A549 (cell line): ENCODE results near the gene ADGRE1. TPM values are rescaled to one million over a fixed set of nuclear protein-coding genes. Genes with fewer than 3 reads are reported as not detected.
"Not testable (repeated sequence)": the region's sequence is repeated elsewhere in the genome, so short reads cannot be mapped to it uniquely, and the experiment has no call there.

Source experiments
- ATAC-seq, 2 experiments: fragments of 200-7000 bp in 1 of 2; fragments of >200 bp in 1 of 2; cut with Nextera tagmentation in 1 of 2; cut with Tn5 transposase in 1 of 2; 3 replicates each; pipeline versions ENCODE4 v1.8.0 to v1.9.1; 2018 to 2020; ENCODE audit warnings: mild to moderate bottlenecking in 1 of 2, moderate library complexity in 1 of 2
- CTCF ChIA-PET: fragments of 300-600 bp; sonication (Branson Sonifier 250); formaldehyde crosslinking; extraction: SDS; loops from one replicate; lab custom pipeline; 2021; ENCODE audit warnings: antibody characterized with exemption, inconsistent platforms; lab: Yijun Ruan, JAX
- POLR2A ChIA-PET: fragments of 350-600 bp; formaldehyde crosslinking; extraction: SDS; loops from one replicate; lab custom pipeline; 2021; ENCODE audit warnings: antibody characterized with exemption, inconsistent platforms; lab: Yijun Ruan, JAX
- DNase-seq, 2 experiments: peaks; one replicate each; pipeline versions ENCODE4 v3.0.0 to v3.0.0-alpha.2; 2011 to 2016; ENCODE audit warnings: low read depth in 1 of 2, low spot score in 1 of 2
- FAIRE-seq: peaks from 2 replicates; lab custom pipeline; 2011; peaks lifted over from hg19 to GRCh38; lab: Jason Lieb, UNC
- H3K27ac ChIP-seq, 2 experiments: fragments of >200 bp; sonication (Bioruptor Twin); formaldehyde crosslinking; 3 replicates each; pipeline ENCODE4 v1.5.1; 2016 to 2017
- H3K4me1 ChIP-seq: fragments of >200 bp; sonication (Bioruptor Twin); formaldehyde crosslinking; 3 replicates; pipeline ENCODE4 v1.6.1; 2016
- H3K4me2 ChIP-seq: fragments of >200 bp; sonication (Bioruptor Twin); formaldehyde crosslinking; 3 replicates; pipeline ENCODE4 v1.6.1; 2016
- H3K4me3 ChIP-seq: fragments of >200 bp; sonication (Bioruptor Twin); formaldehyde crosslinking; 3 replicates; pipeline ENCODE4 v1.5.1; 2016
- H3K9me3 ChIP-seq: fragments of >200 bp; sonication (Bioruptor Twin); formaldehyde crosslinking; 3 replicates; pipeline ENCODE4 v1.6.1; 2016
- CBX8 ChIP-seq: fragments of 200-600 bp; sonication (generic); IDR thresholded peaks from 2 replicates; pipeline ENCODE4 v1.6.1; 2016
- CEBPB ChIP-seq, 2 experiments: fragments of >200 bp in 1 of 2; sonication (Bioruptor Twin) in 1 of 2; formaldehyde crosslinking in 1 of 2; IDR thresholded peaks; 2 replicates each; pipeline ENCODE4 v1.6.1; 2012 to 2016
- CHD2 ChIP-seq: fragments of 150-350 bp; IDR thresholded peaks from 2 replicates; pipeline ENCODE4 v1.6.1; 2014; ENCODE audit warnings: low read length; ENCODE audit not compliant: partially characterized antibody
- FOSL2 ChIP-seq, 2 experiments: fragments of 450-650 bp in 1 of 2; fragments of >200 bp in 1 of 2; sonication (Bioruptor Twin) in 1 of 2; formaldehyde crosslinking; IDR thresholded peaks; 2 replicates each; pipeline versions ENCODE4 v1.5.0 to v1.6.1; 2016 to 2020; ENCODE audit warnings: mild to moderate bottlenecking in 1 of 2, moderate library complexity in 1 of 2
- HOXA7 ChIP-seq: fragments of 250-450 bp; sonication (Bioruptor Pico); IDR thresholded peaks from 2 replicates; pipeline ENCODE4 v1.5.0; 2020; ENCODE audit warnings: mild to moderate bottlenecking, moderate library complexity
- HOXB5 ChIP-seq: fragments of 250-450 bp; sonication (Bioruptor Pico); IDR thresholded peaks from 2 replicates; pipeline ENCODE4 v1.5.0; 2020; ENCODE audit warnings: mild to moderate bottlenecking, moderate library complexity
- JUN ChIP-seq, 2 experiments: fragments of >200 bp; sonication (Bioruptor Twin); formaldehyde crosslinking; IDR thresholded peaks; 2 replicates in 1 of 2; 3 replicates in 1 of 2; pipeline ENCODE4 v1.6.1; 2016 to 2017
- KDM1A ChIP-seq: fragments of 200-600 bp; sonication (generic); IDR thresholded peaks from 2 replicates; pipeline ENCODE4 v1.6.1; 2016; ENCODE audit warnings: low read depth, mild to moderate bottlenecking
- NPAS2 ChIP-seq: fragments of 250-450 bp; sonication (Bioruptor Pico); IDR thresholded peaks from 2 replicates; pipeline ENCODE4 v1.8.0; 2022; ENCODE audit warnings: mild to moderate bottlenecking, moderate library complexity, borderline replicate concordance
- PHF8 ChIP-seq: fragments of 200-600 bp; sonication (generic); IDR thresholded peaks from 2 replicates; pipeline ENCODE4 v1.6.1; 2016; ENCODE audit warnings: low read depth, mild to moderate bottlenecking, antibody characterized with exemption, moderate library complexity, borderline replicate concordance
- POLR2AphosphoS2 ChIP-seq: conservative IDR thresholded peaks from 2 replicates; pipeline ENCODE4 v1.6.1; 2012; ENCODE audit warnings: low read length, improper control_type of control experiment, inconsistent platforms
- REST ChIP-seq: fragments of 200-600 bp; sonication (generic); IDR thresholded peaks from 2 replicates; pipeline ENCODE4 v1.6.1; 2016; ENCODE audit warnings: antibody characterized with exemption, mild to moderate bottlenecking, moderate library complexity
- USF2 ChIP-seq: fragments of 450-650 bp; IDR thresholded peaks from 2 replicates; pipeline ENCODE4 v1.6.1; 2014; ENCODE audit warnings: antibody characterized with exemption
- ZFP36 ChIP-seq: fragments of 450-650 bp; IDR thresholded peaks from 2 replicates; pipeline ENCODE4 v1.6.1; 2014; ENCODE audit warnings: borderline replicate concordance; ENCODE audit not compliant: partially characterized antibody
- ZSCAN20 ChIP-seq: fragments of 250-450 bp; sonication (Bioruptor Pico); IDR thresholded peaks from 2 replicates; pipeline ENCODE4 v1.8.0; 2022; ENCODE audit warnings: mild to moderate bottlenecking, moderate library complexity
- WGBS: methylation state at CpG from one replicate; pipeline ENCODE4 v1.1.6; 2017; ENCODE audit errors: missing lambda C conversion rate; 5-methylcytosine and 5-hydroxymethylcytosine counted together
- polyA plus RNA-seq, 4 experiments: library from polyadenylated mRNA; depleted of rRNA in 3 of 4; stranded (reverse); fragments of >200 nt; fragmentation: RNase III in 1 of 4; extraction: RNeasy Plus Mini Kit Qiagen cat#74134 plus additional on column Dnase treatment in 1 of 4; gene quantifications; 2 replicates in 3 of 4; 3 replicates in 1 of 4; pipeline ENCODE4 v1.2.3, GENCODE V29; 2011 to 2017
- TF ChIP-seq, protein P1 (sequence below): fragments of 150-350 bp; IDR thresholded peaks from 2 replicates; pipeline ENCODE4 v1.6.1; 2014; ENCODE audit warnings: low read depth, mild to moderate bottlenecking, low read length

Gene ADGRE1
- polyA plus RNA-seq, 2 of the 4 experiments (the other 2 are of a cell fraction): 3.6 to 4.8 TPM

DNA sequence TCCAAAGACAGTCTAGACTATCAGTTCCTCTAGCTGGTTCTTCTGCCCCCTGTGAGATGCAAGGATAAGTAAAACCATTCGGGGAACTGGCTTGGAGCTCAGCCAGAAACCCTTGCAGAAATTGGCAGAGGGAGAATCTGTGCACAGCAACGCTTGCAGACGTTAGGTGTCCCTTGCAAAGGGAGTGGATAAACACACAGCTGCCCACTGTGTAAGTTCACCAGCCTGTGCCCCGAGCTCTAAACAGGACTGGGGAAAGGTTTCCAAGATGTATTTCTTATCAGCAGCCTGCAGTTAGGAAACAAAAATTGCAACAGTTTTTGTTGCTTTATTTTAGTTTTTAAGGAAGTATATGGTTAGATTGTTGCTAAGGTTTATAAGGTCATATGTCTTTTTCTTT is 19.0 kb upstream of the ADGRE1 start:
- Histone ChIP-seq H3K9me3 (no peaks in the 10 kb centered on the region), H3K4me3 (no peak overlapping the region), H3K27ac (no peak overlapping the region), H3K4me1 (no peaks in the 10 kb centered on the region)
- DNase-seq: no peak
- POLR2A ChIA-PET: no interaction called here
- no peak for TF ChIP-seq ZSCAN20 (CRISPR knock-in tag)
- TF ChIP-seq USF2: no peak
- no peak for TF ChIP-seq REST
- no peak for TF ChIP-seq CBX8
- TF ChIP-seq KDM1A: no peak
- no peak for TF ChIP-seq HOXA7
- TF ChIP-seq NPAS2 (CRISPR knock-in tag): no peak
- no peak for TF ChIP-seq HOXB5 (CRISPR knock-in tag)
- no peak for TF ChIP-seq CHD2
- TF ChIP-seq, protein P1, sequence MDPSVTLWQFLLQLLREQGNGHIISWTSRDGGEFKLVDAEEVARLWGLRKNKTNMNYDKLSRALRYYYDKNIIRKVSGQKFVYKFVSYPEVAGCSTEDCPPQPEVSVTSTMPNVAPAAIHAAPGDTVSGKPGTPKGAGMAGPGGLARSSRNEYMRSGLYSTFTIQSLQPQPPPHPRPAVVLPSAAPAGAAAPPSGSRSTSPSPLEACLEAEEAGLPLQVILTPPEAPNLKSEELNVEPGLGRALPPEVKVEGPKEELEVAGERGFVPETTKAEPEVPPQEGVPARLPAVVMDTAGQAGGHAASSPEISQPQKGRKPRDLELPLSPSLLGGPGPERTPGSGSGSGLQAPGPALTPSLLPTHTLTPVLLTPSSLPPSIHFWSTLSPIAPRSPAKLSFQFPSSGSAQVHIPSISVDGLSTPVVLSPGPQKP: no peak
- TF ChIP-seq POLR2AphosphoS2: no peak
- no peak for TF ChIP-seq CEBPB (IDR thresholded peaks at IDR 0.05)
- no peak for TF ChIP-seq PHF8
- no peak for TF ChIP-seq ZFP36
- no peak for TF ChIP-seq JUN (IDR thresholded peaks at IDR 0.05)
- TF ChIP-seq FOSL2 (IDR thresholded peaks at IDR 0.05): no peak
- no peak for TF ChIP-seq FOSL2 (CRISPR knock-in tag; IDR thresholded peaks at IDR 0.05)
- TF ChIP-seq, all 56 proteins: peak for 0
- CTCF ChIA-PET: interaction anchor here (0.6 to 10.6 kb wide), 4 partner anchors 131 to 360 kb away, joined by 3 to 127 read pairs (median 6); partner anchors contain the start of genes GPR108 and TRIP10
- no peak for FAIRE-seq
- no peak overlapping the region for H3K4me2 ChIP-seq
- ATAC-seq: no peak
- WGBS: 24% methylated on average over 4 of the region's 4 CpGs

GRCh38 chr19:6869151-6869882 is 18.1 kb upstream of the ADGRE1 start:
- CTCF ChIA-PET: interaction anchor here (0.6 to 10.6 kb wide), 3 partner anchors 132 to 352 kb away, joined by 3 to 127 read pairs (median 7); partner anchors contain the start of genes GPR108 and TRIP10
- POLR2A ChIA-PET, H3K27ac ChIP-seq: not testable (repeated sequence)

More at GRCh38 chr19:6869151-6869882, 18.1 kb upstream of the ADGRE1 start:
- not testable (repeated sequence) for DNase-seq, H3K4me1 ChIP-seq, FAIRE-seq, H3K9me3 ChIP-seq, ATAC-seq, H3K4me3 ChIP-seq, H3K4me2 ChIP-seq
- 86% methylated on average over 22 of the region's 22 CpGs for WGBS
